Hepatocyte (in vitro differentiated cells): ENCODE measurements around the gene KLC1. TPM values are rescaled to one million over a fixed set of nuclear protein-coding genes. Genes with fewer than 3 reads are reported as not detected.

ENCODE experiments used
- DNase-seq: peaks from one replicate; pipeline ENCODE4 v3.0.0-alpha.2; 2016; ENCODE audit warnings: low spot score
- H2AFZ ChIP-seq: fragments of 200-600 bp; sonication (generic); 2 replicates; pipeline ENCODE4 v1.6.0; 2016; ENCODE audit warnings: antibody characterized with exemption, mild to moderate bottlenecking
- H3K27ac ChIP-seq: fragments of 200-600 bp; sonication (generic); 2 replicates; pipeline ENCODE4 v1.5.1; 2016; ENCODE audit warnings: mild to moderate bottlenecking
- H3K27me3 ChIP-seq: fragments of 200-600 bp; sonication (generic); 2 replicates; pipeline ENCODE4 v1.6.1; 2016
- H3K36me3 ChIP-seq: fragments of 200-600 bp; sonication (generic); replicated peaks from 2 replicates; pipeline ENCODE4 v1.5.1; 2016; ENCODE audit warnings: low read depth; ENCODE audit not compliant: insufficient read depth
- H3K4me1 ChIP-seq: fragments of 200-600 bp; sonication (generic); 2 replicates; pipeline ENCODE4 v1.5.1; 2016; ENCODE audit warnings: mild to moderate bottlenecking, moderate library complexity; ENCODE audit not compliant: insufficient read depth
- H3K4me2 ChIP-seq: fragments of 200-600 bp; sonication (generic); 2 replicates; pipeline ENCODE4 v1.6.0; 2016
- H3K4me3 ChIP-seq: fragments of 200-600 bp; sonication (generic); 2 replicates; pipeline ENCODE4 v1.5.1; 2016; ENCODE audit warnings: mild to moderate bottlenecking
- H3K79me2 ChIP-seq: fragments of 200-600 bp; sonication (generic); 2 replicates; pipeline ENCODE4 v1.6.0; 2017; ENCODE audit warnings: mild to moderate bottlenecking
- H3K9me2 ChIP-seq: fragments of 200-600 bp; sonication (generic); replicated peaks from 2 replicates; pipeline ENCODE4 v1.6.0; 2017; ENCODE audit warnings: mild to moderate bottlenecking; ENCODE audit not compliant: insufficient read depth
- H3K9me3 ChIP-seq: fragments of 200-600 bp; sonication (generic); 2 replicates; pipeline ENCODE4 v1.5.1; 2016; ENCODE audit warnings: low read depth, mild to moderate bottlenecking
- H4K20me1 ChIP-seq: fragments of 200-600 bp; sonication (generic); 2 replicates; pipeline ENCODE4 v1.6.0; 2016; ENCODE audit warnings: mild to moderate bottlenecking; ENCODE audit not compliant: insufficient read depth, poor library complexity, severe bottlenecking
- CTCF ChIP-seq: fragments of 200-600 bp; sonication (generic); IDR thresholded peaks from 2 replicates; pipeline ENCODE4 v1.5.1; 2016; ENCODE audit warnings: antibody characterized with exemption, mild to moderate bottlenecking; ENCODE audit not compliant: poor library complexity
- EZH2 ChIP-seq: fragments of 200-600 bp; sonication (generic); IDR thresholded peaks from 2 replicates; pipeline ENCODE4 v1.6.1; 2016; ENCODE audit warnings: antibody characterized with exemption, mild to moderate bottlenecking, borderline replicate concordance
- EZH2phosphoT487 ChIP-seq: fragments of 200-600 bp; sonication (generic); IDR thresholded peaks from one replicate; pipeline ENCODE4 v1.6.1; 2018; ENCODE audit warnings: antibody characterized with exemption, mild to moderate bottlenecking, low read depth, moderate library complexity; ENCODE audit not compliant: unreplicated experiment, severe bottlenecking
- WGBS: methylation state at CpG from one replicate; pipeline ENCODE4 v1.1.6; 2016; ENCODE audit warnings: low lambda C conversion rate; ENCODE audit errors: missing lambda C conversion rate; 5-methylcytosine and 5-hydroxymethylcytosine counted together
- polyA plus RNA-seq: library from polyadenylated mRNA; unstranded; fragments of >200 nt; fragmentation: Nextera tagmentation; extraction: Ambion mirVana; gene quantifications from 2 replicates; pipeline ENCODE4 v1.2.1, GENCODE V29; 2016
- total RNA-seq: library from RNA; depleted of rRNA; stranded (reverse); fragments of >200 nt; gene quantifications from 2 replicates; pipeline ENCODE4 v1.2.3, GENCODE V29; 2014

KLC1 gene
- total and polyA plus RNA-seq, 2 experiments from 2014 or later: 95.4 to 115 TPM

DNA sequence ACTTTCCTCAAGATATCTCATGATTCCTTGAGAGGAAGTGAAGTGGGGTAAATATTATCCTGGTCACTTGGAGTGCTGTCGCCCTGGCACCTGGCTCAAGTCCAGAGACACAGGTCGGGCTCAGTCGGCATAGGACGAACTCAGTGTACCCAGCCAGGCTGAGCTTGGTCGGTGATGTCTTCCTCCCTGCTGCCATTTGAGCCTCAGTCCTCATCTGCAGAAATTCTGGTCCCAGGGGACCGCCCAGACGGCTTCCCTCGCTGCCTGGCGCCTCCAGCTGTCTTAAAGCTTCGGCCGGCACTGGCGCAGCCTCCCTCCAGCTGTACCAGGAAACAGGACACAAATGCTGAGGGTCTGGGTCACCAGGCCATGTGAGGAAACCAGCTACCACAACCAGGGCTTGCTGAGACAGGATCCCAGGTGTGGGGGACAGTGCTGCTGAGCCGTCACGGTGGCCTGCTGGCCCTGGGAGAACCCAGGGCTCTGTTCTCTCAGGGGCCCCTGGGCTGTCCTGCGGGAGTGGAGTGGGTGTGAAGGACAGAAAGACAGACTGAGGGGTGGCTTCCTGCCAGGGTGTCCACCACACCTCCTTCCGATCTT lies 5.0 kb upstream of the KLC1 start:
- H3K4me2 ChIP-seq: no peak overlapping the region
- no peak overlapping the region for H3K4me3 ChIP-seq
- no peaks in the 10 kb centered on the region for H3K9me2 ChIP-seq
- H3K27ac ChIP-seq: no peak overlapping the region
- no peaks in the 10 kb centered on the region for H4K20me1 ChIP-seq
- no peaks in the 10 kb centered on the region for H3K9me3 ChIP-seq
- no peak for DNase-seq
- H2AFZ ChIP-seq: no peak overlapping the region
- TF ChIP-seq EZH2phosphoT487 (no peak), CTCF (no peak), EZH2 (no peak)
- H3K4me1 ChIP-seq: peaks cover 7% of the 10 kb centered on the region
- no peaks in the 10 kb centered on the region for H3K79me2 ChIP-seq
- no peaks in the 10 kb centered on the region for H3K27me3 ChIP-seq
- 85% methylated on average over 16 of the region's 16 CpGs for WGBS
- no peaks in the 10 kb centered on the region for H3K36me3 ChIP-seq

DNA sequence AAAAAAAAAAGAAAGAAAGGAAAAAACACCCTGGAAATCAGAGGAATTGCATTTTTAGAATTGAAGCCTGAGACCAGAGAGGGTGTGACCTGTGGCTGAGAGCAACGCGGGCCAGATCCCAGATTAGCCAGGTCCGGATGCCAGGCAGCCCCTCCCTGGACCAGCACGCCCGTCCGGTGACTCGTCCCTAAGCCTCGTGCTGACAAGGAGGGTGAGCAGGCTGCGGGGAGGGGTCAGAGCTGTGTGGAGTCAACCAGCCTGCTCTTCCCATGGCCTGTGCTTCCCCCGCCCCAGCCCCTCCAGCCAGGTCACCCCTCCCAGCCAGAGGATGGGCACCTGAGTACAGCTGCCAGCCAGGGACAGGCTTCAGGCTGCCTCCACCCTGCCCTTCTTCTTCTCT lies 4.2 kb upstream of the KLC1 start:
- Histone ChIP-seq H3K79me2 (peaks cover 7% of the 10 kb centered on the region), H3K27me3 (no peaks in the 10 kb centered on the region), H3K36me3 (no peaks in the 10 kb centered on the region), H3K27ac (no peak overlapping the region), H3K4me2 (no peak overlapping the region), H3K4me3 (no peak overlapping the region), H3K4me1 (peaks cover 7% of the 10 kb centered on the region), H2AFZ (no peak overlapping the region), H3K9me2 (no peaks in the 10 kb centered on the region), H4K20me1 (peaks cover 2% of the 10 kb centered on the region), H3K9me3 (no peaks in the 10 kb centered on the region)
- whole genome bisulfite sequencing: 40% methylated on average over 10 of the region's 10 CpGs
- DNase-seq: peak; percentile 53
- TF ChIP-seq CTCF: no peak
- no peak for TF ChIP-seq EZH2phosphoT487
- TF ChIP-seq EZH2: no peak

GRCh38 chr14:103625356-103626095 lies 3.5 kb upstream of the KLC1 start:
- peaks cover 14% of the 10 kb centered on the region for H3K79me2 ChIP-seq
- peaks cover 9% of the 10 kb centered on the region for H3K4me1 ChIP-seq
- no peak overlapping the region for H2AFZ ChIP-seq
- no peak overlapping the region for H3K27ac ChIP-seq
- no peak overlapping the region for H3K4me2 ChIP-seq
- no peaks in the 10 kb centered on the region for H3K36me3 ChIP-seq
- H3K27me3 ChIP-seq: no peaks in the 10 kb centered on the region
- H4K20me1 ChIP-seq: peaks cover 9% of the 10 kb centered on the region
- TF ChIP-seq CTCF (no peak), EZH2phosphoT487 (no peak), EZH2 (no peak)
- DNase-seq: no peak
- H3K4me3 ChIP-seq: no peak overlapping the region
- no peaks in the 10 kb centered on the region for H3K9me3 ChIP-seq
- no peaks in the 10 kb centered on the region for H3K9me2 ChIP-seq
- 77% methylated on average over 11 of the region's 11 CpGs for WGBS
